ENCODE data around the gene HCST. TPM values are rescaled to one million over a fixed set of nuclear protein-coding genes. Genes with fewer than 3 reads are reported as not detected.

HCST gene
- total RNA-seq, 1 donor from 2014 or later: 1.3 TPM

- no peak for FAIRE-seq
- peak overlapping the region; percentile 56 for H3K4me3 ChIP-seq (ENCODE audit: low read depth, low read length)
- no peaks in the 10 kb centered on the region for H3K27me3 ChIP-seq (ENCODE audit: control insufficient read depth, insufficient read depth, low read length)
- no peak for DNase-seq (ENCODE audit: low read depth)
- H3K36me3 ChIP-seq (ENCODE audit: control insufficient read depth, insufficient read depth, low read length): peaks cover 15% of the 10 kb centered on the region
- no peak for TF ChIP-seq CTCF (IDR thresholded peaks at IDR 0.05; ENCODE audit: insufficient read depth, low read length, severe bottlenecking)
These were observed 4.5 kb upstream of the HCST start for GRCh38 chr19:35897706-35898451.

- no peak for FAIRE-seq
- peaks cover 15% of the 10 kb centered on the region for H3K36me3 ChIP-seq (ENCODE audit: control insufficient read depth, insufficient read depth, low read length)
- TF ChIP-seq CTCF (IDR thresholded peaks at IDR 0.05; ENCODE audit: insufficient read depth, low read length, severe bottlenecking): no peak
These were observed 3.9 kb upstream of the HCST start for GRCh38 chr19:35898499-35898809.

GRCh38 chr19:35899547-35900214 is 2.6 kb upstream of the HCST start:
- H3K36me3 ChIP-seq (ENCODE audit: control insufficient read depth, insufficient read depth, low read length): peaks cover 15% of the 10 kb centered on the region
- no peak for FAIRE-seq
- H3K4me3 ChIP-seq (ENCODE audit: low read depth, low read length): peak overlapping the region; percentile 56
- DNase-seq (ENCODE audit: low read depth): peak; percentile 68
- H3K27me3 ChIP-seq (ENCODE audit: control insufficient read depth, insufficient read depth, low read length): no peaks in the 10 kb centered on the region
- TF ChIP-seq CTCF (IDR thresholded peaks at IDR 0.05; ENCODE audit: insufficient read depth, low read length, severe bottlenecking): no peak

More at GRCh38 chr19:35898499-35898809, 3.9 kb upstream of the HCST start:
- no peaks in the 10 kb centered on the region for H3K27me3 ChIP-seq (ENCODE audit: control insufficient read depth, insufficient read depth, low read length)
- H3K4me3 ChIP-seq (ENCODE audit: low read depth, low read length): peak overlapping the region; percentile 56
- DNase-seq (ENCODE audit: low read depth): no peak

- H3K4me3 ChIP-seq (ENCODE audit: low read depth, low read length): no peak overlapping the region
- H3K36me3 ChIP-seq (ENCODE audit: control insufficient read depth, insufficient read depth, low read length): peaks cover 12% of the 10 kb centered on the region
- FAIRE-seq (no peak), DNase-seq (ENCODE audit: low read depth) (no peak)
- no peaks in the 10 kb centered on the region for H3K27me3 ChIP-seq (ENCODE audit: control insufficient read depth, insufficient read depth, low read length)
- no peak for TF ChIP-seq CTCF (IDR thresholded peaks at IDR 0.05; ENCODE audit: insufficient read depth, low read length, severe bottlenecking)
These were observed 1.2 kb upstream of the HCST start for GRCh38 chr19:35901055-35901644.

DNA sequence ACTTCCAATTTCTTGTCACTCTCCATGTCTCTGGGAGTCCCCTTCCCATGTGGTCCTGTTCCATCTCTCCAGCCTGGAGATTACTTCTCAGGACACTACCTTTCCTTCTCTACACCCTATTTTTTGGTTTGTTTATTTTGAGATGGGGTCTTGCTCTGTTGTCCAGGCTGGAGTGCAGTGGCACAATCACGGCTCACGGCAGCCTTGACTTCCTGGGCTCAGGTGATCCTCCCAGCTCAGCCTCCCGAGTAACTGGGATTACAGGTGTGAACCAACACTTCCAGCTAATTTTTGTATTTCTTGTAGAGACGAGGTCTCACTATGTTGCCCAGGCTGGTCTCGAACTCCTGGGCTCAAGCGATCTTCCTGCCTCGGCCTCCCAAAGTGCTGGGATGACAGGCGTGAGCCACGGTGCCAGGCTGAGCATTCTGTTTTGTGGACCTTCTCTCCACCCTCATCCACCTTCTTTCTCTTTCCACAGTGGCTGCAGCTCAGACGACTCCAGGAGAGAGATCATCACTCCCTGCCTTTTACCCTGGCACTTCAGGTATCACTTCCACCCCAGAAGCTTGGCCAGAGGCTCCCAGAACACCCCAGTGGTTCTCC is 644 bp downstream of the HCST start:
- no peaks in the 10 kb centered on the region for H3K27me3 ChIP-seq (ENCODE audit: control insufficient read depth, insufficient read depth, low read length)
- TF ChIP-seq CTCF (IDR thresholded peaks at IDR 0.05; ENCODE audit: insufficient read depth, low read length, severe bottlenecking): no peak
- H3K4me3 ChIP-seq (ENCODE audit: low read depth, low read length): no peak overlapping the region
- FAIRE-seq: no peak
- DNase-seq (ENCODE audit: low read depth): no peak
- no peaks in the 10 kb centered on the region for H3K36me3 ChIP-seq (ENCODE audit: control insufficient read depth, insufficient read depth, low read length)

All from bronchial epithelial cell (primary cell).